ENCODE data around the gene PHETA1.
A peak's percentile ranks its signal among the peaks of the same experiment; 100 is the strongest.

PHETA1 gene

GRCh38 chr12:111368788-111369495 lies at the start of gene PHETA1:
TSS of gene PHETA1 (minus strand) at chr12:111369095. CDS start at chr12:111363427, 5,668 bp downstream.
- H3K4me3 ChIP-seq (ENCODE audit: low read length in 2 of 2): peak within 1 kb of the TSS; percentile 90 to 91
- no peaks in the 10 kb centered on the region for H3K27me3 ChIP-seq (ENCODE audit: control insufficient read depth in 1 of 2, insufficient read depth in 2 of 2, low read length in 2 of 2)
- peaks cover 6 to 7% of the 10 kb centered on the region in 2 donors for H3K36me3 ChIP-seq (ENCODE audit: control insufficient read depth in 2 of 2, insufficient read depth in 2 of 2, low read length in 2 of 2)
- no peaks in the 10 kb centered on the region for H3K9me3 ChIP-seq (ENCODE audit: control insufficient read depth in 2 of 2, low read length in 2 of 2)
- H3K27ac ChIP-seq (ENCODE audit: low read length): no peak within 1 kb of the TSS
- peaks cover 25% of the 10 kb centered on the region for H3K4me1 ChIP-seq (ENCODE audit: control insufficient read depth, insufficient read depth, low read length)
- H3K9ac ChIP-seq (ENCODE audit: low read length in 2 of 2): peak within 1 kb of the TSS; percentile 79 to 81

- no peak overlapping the region for H3K9ac ChIP-seq (ENCODE audit: low read length in 2 of 2)
- no peaks in the 10 kb centered on the region for H3K9me3 ChIP-seq (ENCODE audit: control insufficient read depth in 2 of 2, low read length in 2 of 2)
- H3K27me3 ChIP-seq (ENCODE audit: control insufficient read depth in 1 of 2, insufficient read depth in 2 of 2, low read length in 2 of 2): no peaks in the 10 kb centered on the region
- no peak overlapping the region for H3K4me3 ChIP-seq (ENCODE audit: low read length in 2 of 2)
- H3K4me1 ChIP-seq (ENCODE audit: control insufficient read depth, insufficient read depth, low read length): peaks cover 2% of the 10 kb centered on the region
- peaks cover 3 to 5% of the 10 kb centered on the region in 2 donors for H3K36me3 ChIP-seq (ENCODE audit: control insufficient read depth in 2 of 2, insufficient read depth in 2 of 2, low read length in 2 of 2)
- H3K27ac ChIP-seq (ENCODE audit: low read length): no peak overlapping the region
Observed at GRCh38 chr12:111418594-111418880, 49.6 kb upstream of the PHETA1 start.

GRCh38 chr12:111417784-111418593 lies 49.1 kb upstream of the PHETA1 start:
- H3K9ac ChIP-seq (ENCODE audit: low read length in 2 of 2): no peak overlapping the region
- peaks cover 3 to 5% of the 10 kb centered on the region in 2 donors for H3K36me3 ChIP-seq (ENCODE audit: control insufficient read depth in 2 of 2, insufficient read depth in 2 of 2, low read length in 2 of 2)
- peaks cover 5% of the 10 kb centered on the region for H3K4me1 ChIP-seq (ENCODE audit: control insufficient read depth, insufficient read depth, low read length)
- no peaks in the 10 kb centered on the region for H3K9me3 ChIP-seq (ENCODE audit: control insufficient read depth in 2 of 2, low read length in 2 of 2)
- no peak overlapping the region for H3K4me3 ChIP-seq (ENCODE audit: low read length in 2 of 2)
- no peak overlapping the region for H3K27ac ChIP-seq (ENCODE audit: low read length)
- H3K27me3 ChIP-seq (ENCODE audit: control insufficient read depth in 1 of 2, insufficient read depth in 2 of 2, low read length in 2 of 2): no peaks in the 10 kb centered on the region

- Histone ChIP-seq H3K4me3 (ENCODE audit: low read length in 2 of 2) (no peak overlapping the region), H3K9ac (ENCODE audit: low read length in 2 of 2) (no peak overlapping the region), H3K4me1 (ENCODE audit: control insufficient read depth, insufficient read depth, low read length) (peaks cover 6% of the 10 kb centered on the region), H3K27me3 (ENCODE audit: control insufficient read depth in 1 of 2, insufficient read depth in 2 of 2, low read length in 2 of 2) (no peaks in the 10 kb centered on the region), H3K27ac (ENCODE audit: low read length) (no peak overlapping the region), H3K9me3 (ENCODE audit: control insufficient read depth in 2 of 2, low read length in 2 of 2) (no peaks in the 10 kb centered on the region), H3K36me3 (ENCODE audit: control insufficient read depth in 2 of 2, insufficient read depth in 2 of 2, low read length in 2 of 2) (peaks cover 3 to 5% of the 10 kb centered on the region in 2 donors)
Observed at GRCh38 chr12:111417290-111417689, 48.4 kb upstream of the PHETA1 start.

GRCh38 chr12:111414711-111415252 lies 45.9 kb upstream of the PHETA1 start:
- H3K4me1 ChIP-seq (ENCODE audit: control insufficient read depth, insufficient read depth, low read length): peaks cover 21% of the 10 kb centered on the region
- no peak overlapping the region for H3K27ac ChIP-seq (ENCODE audit: low read length)
- no peaks in the 10 kb centered on the region for H3K9me3 ChIP-seq (ENCODE audit: control insufficient read depth in 2 of 2, low read length in 2 of 2)

GRCh38 chr12:111413442-111414086 lies 44.7 kb upstream of the PHETA1 start:
- no peak overlapping the region for H3K4me3 ChIP-seq (ENCODE audit: low read length in 2 of 2)
- no peaks in the 10 kb centered on the region for H3K36me3 ChIP-seq (ENCODE audit: control insufficient read depth in 2 of 2, insufficient read depth in 2 of 2, low read length in 2 of 2)
- peaks cover 30% of the 10 kb centered on the region for H3K4me1 ChIP-seq (ENCODE audit: control insufficient read depth, insufficient read depth, low read length)
- no peaks in the 10 kb centered on the region for H3K9me3 ChIP-seq (ENCODE audit: control insufficient read depth in 2 of 2, low read length in 2 of 2)
- H3K27me3 ChIP-seq (ENCODE audit: control insufficient read depth in 1 of 2, insufficient read depth in 2 of 2, low read length in 2 of 2): no peaks in the 10 kb centered on the region
- no peak overlapping the region for H3K9ac ChIP-seq (ENCODE audit: low read length in 2 of 2)
- no peak overlapping the region for H3K27ac ChIP-seq (ENCODE audit: low read length)

More at GRCh38 chr12:111414711-111415252, 45.9 kb upstream of the PHETA1 start:
- H3K36me3 ChIP-seq (ENCODE audit: control insufficient read depth in 2 of 2, insufficient read depth in 2 of 2, low read length in 2 of 2): peaks cover 3 to 5% of the 10 kb centered on the region in 2 donors
- no peak overlapping the region for H3K4me3 ChIP-seq (ENCODE audit: low read length in 2 of 2)
- H3K9ac ChIP-seq (ENCODE audit: low read length in 2 of 2): no peak overlapping the region
- no peaks in the 10 kb centered on the region for H3K27me3 ChIP-seq (ENCODE audit: control insufficient read depth in 1 of 2, insufficient read depth in 2 of 2, low read length in 2 of 2)

GRCh38 chr12:111412830-111413441 lies 44.0 kb upstream of the PHETA1 start:
- Histone ChIP-seq H3K27me3 (ENCODE audit: control insufficient read depth in 1 of 2, insufficient read depth in 2 of 2, low read length in 2 of 2) (no peaks in the 10 kb centered on the region), H3K4me1 (ENCODE audit: control insufficient read depth, insufficient read depth, low read length) (peaks cover 33% of the 10 kb centered on the region), H3K4me3 (ENCODE audit: low read length in 2 of 2) (no peak overlapping the region), H3K9ac (ENCODE audit: low read length in 2 of 2) (no peak overlapping the region), H3K9me3 (ENCODE audit: control insufficient read depth in 2 of 2, low read length in 2 of 2) (no peaks in the 10 kb centered on the region), H3K27ac (ENCODE audit: low read length) (no peak overlapping the region), H3K36me3 (ENCODE audit: control insufficient read depth in 2 of 2, insufficient read depth in 2 of 2, low read length in 2 of 2) (no peaks in the 10 kb centered on the region)

- Histone ChIP-seq H3K9me3 (ENCODE audit: control insufficient read depth in 2 of 2, low read length in 2 of 2) (no peaks in the 10 kb centered on the region), H3K27ac (ENCODE audit: low read length) (no peak overlapping the region), H3K36me3 (ENCODE audit: control insufficient read depth in 2 of 2, insufficient read depth in 2 of 2, low read length in 2 of 2) (no peaks in the 10 kb centered on the region), H3K4me3 (ENCODE audit: low read length in 2 of 2) (no peak overlapping the region), H3K27me3 (ENCODE audit: control insufficient read depth in 1 of 2, insufficient read depth in 2 of 2, low read length in 2 of 2) (no peaks in the 10 kb centered on the region), H3K9ac (ENCODE audit: low read length in 2 of 2) (no peak overlapping the region), H3K4me1 (ENCODE audit: control insufficient read depth, insufficient read depth, low read length) (peaks cover 41% of the 10 kb centered on the region)
Observed at GRCh38 chr12:111412007-111412829, 43.3 kb upstream of the PHETA1 start.

- H3K9me3 ChIP-seq (ENCODE audit: control insufficient read depth in 2 of 2, low read length in 2 of 2): no peaks in the 10 kb centered on the region
- peaks cover 50% of the 10 kb centered on the region for H3K4me1 ChIP-seq (ENCODE audit: control insufficient read depth, insufficient read depth, low read length)
- H3K4me3 ChIP-seq (ENCODE audit: low read length in 2 of 2): no peak overlapping the region
- H3K27me3 ChIP-seq (ENCODE audit: control insufficient read depth in 1 of 2, insufficient read depth in 2 of 2, low read length in 2 of 2): no peaks in the 10 kb centered on the region
- H3K36me3 ChIP-seq (ENCODE audit: control insufficient read depth in 2 of 2, insufficient read depth in 2 of 2, low read length in 2 of 2): no peaks in the 10 kb centered on the region
- no peak overlapping the region for H3K27ac ChIP-seq (ENCODE audit: low read length)
- no peak overlapping the region for H3K9ac ChIP-seq (ENCODE audit: low read length in 2 of 2)
Observed at GRCh38 chr12:111411185-111411764, 42.4 kb upstream of the PHETA1 start.

Measured in stomach smooth muscle (tissue), 2 donors.